Naive B cell (primary cell): ENCODE data around the gene RAP1B. TPM values are rescaled to one million over a fixed set of nuclear protein-coding genes. Genes with fewer than 3 reads are reported as not detected.

Source experiments
- polyA plus RNA-seq, 6 donors: library from polyadenylated mRNA; unstranded; fragments of 300-500 nt; fragmentation: Illumina TruSeq; gene quantifications; one replicate each; pipeline ENCODE4 v1.2.3, GENCODE V29; 2021; ENCODE audit warnings: low read depth in 6 of 6

RAP1B gene
- polyA plus RNA-seq, 6 donors from 2014 or later: 311 to 473 (median 344) TPM

Other genes starting within 250 kb of the RAP1B start
- gene NUP107, start 76.1 kb downstream of the RAP1B start, polyA plus RNA-seq: 10 to 100 TPM; 21.5 to 42.2 (median 34.6) TPM
- gene SLC35E3, start 135.3 kb downstream of the RAP1B start, polyA plus RNA-seq: 10 to 100 TPM; 11.4 to 26.2 (median 16.4) TPM
- gene MDM2, start 197.3 kb downstream of the RAP1B start, polyA plus RNA-seq: 10 to 100 TPM; 21.6 to 31.1 (median 25.6) TPM